Caco-2 (cell line): ENCODE measurements around the gene BLOC1S4. TPM values are rescaled to one million over a fixed set of nuclear protein-coding genes. Genes with fewer than 3 reads are reported as not detected.

ENCODE experiments used
- BruUV-seq: library from RNA; stranded (reverse); fragments of 400-500 nt; replicated peaks from 2 replicates; lab custom pipeline; 2021; lab: Mats Ljungman, UMichigan
- CTCF ChIA-PET: fragments of 300-600 bp; sonication (Branson Sonifier 250); formaldehyde crosslinking; loops from one replicate; lab custom pipeline; 2022; ENCODE audit warnings: antibody characterized with exemption; lab: Charles Lee
- POLR2A ChIA-PET: fragments of 300-600 bp; sonication (Branson Sonifier 250); formaldehyde crosslinking; loops from one replicate; lab custom pipeline; 2022; ENCODE audit warnings: antibody characterized with exemption; lab: Charles Lee
- DNase-seq, 2 experiments: peaks; one replicate each; pipeline versions ENCODE4 v3.0.0 to v3.0.0-alpha.2; 2020 to 2022
- H3K27me3 ChIP-seq: replicated peaks from 2 replicates; pipeline ENCODE4 v1.6.0; 2011; ENCODE audit warnings: low read length; ENCODE audit not compliant: control insufficient read depth, insufficient read depth
- H3K36me3 ChIP-seq: 2 replicates; pipeline ENCODE4 v1.5.1; 2011; ENCODE audit warnings: low read length; ENCODE audit not compliant: control insufficient read depth, insufficient read depth
- H3K4me1 ChIP-seq: fragments of 250-450 bp; sonication (Bioruptor Pico); 2 replicates; pipeline ENCODE4 v1.5.1; 2020; ENCODE audit warnings: mild to moderate bottlenecking
- H3K4me3 ChIP-seq: 2 replicates; pipeline ENCODE4 v1.5.1; 2011; ENCODE audit warnings: low read depth, mild to moderate bottlenecking, control low read depth, low read length
- H3K9me3 ChIP-seq: fragments of 250-450 bp; sonication (Bioruptor Pico); 2 replicates; pipeline ENCODE4 v1.5.1; 2020; ENCODE audit warnings: mild to moderate bottlenecking, moderate library complexity
- H3K27ac Mint-ChIP-seq: one replicate; pipeline ENCODE4 v1.8.0; 2022; ENCODE audit warnings: mixed read lengths; ENCODE audit not compliant: unreplicated experiment
- H3K27me3 Mint-ChIP-seq: one replicate; pipeline ENCODE4 v1.8.0; 2022; ENCODE audit warnings: mixed read lengths; ENCODE audit not compliant: insufficient read depth, unreplicated experiment
- H3K36me3 Mint-ChIP-seq: one replicate; pipeline ENCODE4 v1.8.0; 2022; ENCODE audit warnings: mild to moderate bottlenecking, mixed read lengths; ENCODE audit not compliant: insufficient read depth, unreplicated experiment
- H3K4me1 Mint-ChIP-seq: one replicate; pipeline ENCODE4 v1.8.0; 2022; ENCODE audit warnings: low read depth, mixed read lengths; ENCODE audit not compliant: unreplicated experiment
- H3K4me3 Mint-ChIP-seq: one replicate; pipeline ENCODE4 v1.8.0; 2022; ENCODE audit warnings: mild to moderate bottlenecking, moderate library complexity, mixed read lengths; ENCODE audit not compliant: unreplicated experiment
- H3K9me3 Mint-ChIP-seq: one replicate; pipeline ENCODE4 v1.8.0; 2022; ENCODE audit warnings: mixed read lengths; ENCODE audit not compliant: unreplicated experiment
- intact Hi-C: fragments of 100-400 bp; cut with micrococcal nuclease; formaldehyde crosslinking; loops from one replicate; pipeline ENCODE4 v1.10.0; 2022; ENCODE audit not compliant: unreplicated experiment
- total RNA-seq: library from RNA; stranded (reverse); gene quantifications from 2 replicates; pipeline ENCODE4 v1.2.3, GENCODE V29; 2022
- TF ChIP-seq, protein P1 (sequence below), 2 experiments: fragments of 200-600 bp in 1 of 2; IDR thresholded peaks; 1 replicate in 1 of 2; 2 replicates in 1 of 2; pipeline versions ENCODE4 v1.5.1 to v1.8.0; 2011 to 2022; ENCODE audit warnings: antibody characterized with exemption in 1 of 2, control low read depth in 1 of 2, inconsistent platforms in 1 of 2, low read depth in 1 of 2, low read length in 1 of 2, mild to moderate bottlenecking in 1 of 2, moderate library complexity in 1 of 2; ENCODE audit not compliant: insufficient read depth in 1 of 2, severe bottlenecking in 1 of 2, unreplicated experiment in 1 of 2

Gene BLOC1S4
- total RNA-seq, 1 experiment from 2014 or later = 17.2 TPM

DNA sequence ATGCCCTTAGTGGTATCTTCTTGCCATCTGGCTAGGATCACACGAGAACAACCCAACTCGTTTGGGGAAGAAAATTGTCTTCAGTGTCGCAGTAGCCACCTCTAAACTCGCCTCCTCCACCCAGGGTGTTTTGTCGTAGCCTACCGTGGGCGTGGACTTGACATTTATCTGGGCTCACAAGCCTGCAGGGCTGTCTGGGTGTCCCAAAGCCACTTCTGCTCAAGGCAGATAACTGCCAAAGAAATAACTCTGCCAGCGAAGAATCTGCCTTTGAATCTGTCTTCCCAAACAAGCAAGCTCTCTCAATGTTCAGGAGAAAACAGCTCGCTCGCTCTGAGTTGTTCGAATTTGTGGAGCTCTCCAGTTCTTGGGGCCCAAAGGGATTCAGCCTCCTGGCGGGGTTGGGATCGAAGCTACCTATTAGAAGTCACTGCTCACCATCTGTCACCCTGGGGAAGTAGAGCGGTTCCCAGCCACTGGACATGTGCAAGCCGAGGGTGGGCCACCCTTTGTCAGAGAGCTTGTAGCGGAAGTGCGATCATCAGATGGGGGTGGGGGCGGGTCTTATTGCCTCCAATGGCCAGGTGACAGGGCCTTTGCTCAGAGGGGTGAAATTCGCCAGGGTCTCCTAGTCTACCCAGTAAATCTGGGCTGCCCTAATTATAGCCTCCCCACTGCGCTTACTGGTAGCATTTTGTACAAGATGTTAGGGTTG, 14.8 kb downstream of the BLOC1S4 start:
- intact Hi-C loops = no loop called here
- no peaks in the 10 kb centered on the region for H3K9me3 ChIP-seq
- CTCF ChIA-PET = interaction anchor here (0.6 to 0.7 kb wide), 3 partner anchors 9 to 187 kb away, joined by 4 to 7 read pairs (median 5); no protein-coding TSS in a partner anchor
- H3K4me3 ChIP-seq = no peak overlapping the region
- TF ChIP-seq, protein P1, sequence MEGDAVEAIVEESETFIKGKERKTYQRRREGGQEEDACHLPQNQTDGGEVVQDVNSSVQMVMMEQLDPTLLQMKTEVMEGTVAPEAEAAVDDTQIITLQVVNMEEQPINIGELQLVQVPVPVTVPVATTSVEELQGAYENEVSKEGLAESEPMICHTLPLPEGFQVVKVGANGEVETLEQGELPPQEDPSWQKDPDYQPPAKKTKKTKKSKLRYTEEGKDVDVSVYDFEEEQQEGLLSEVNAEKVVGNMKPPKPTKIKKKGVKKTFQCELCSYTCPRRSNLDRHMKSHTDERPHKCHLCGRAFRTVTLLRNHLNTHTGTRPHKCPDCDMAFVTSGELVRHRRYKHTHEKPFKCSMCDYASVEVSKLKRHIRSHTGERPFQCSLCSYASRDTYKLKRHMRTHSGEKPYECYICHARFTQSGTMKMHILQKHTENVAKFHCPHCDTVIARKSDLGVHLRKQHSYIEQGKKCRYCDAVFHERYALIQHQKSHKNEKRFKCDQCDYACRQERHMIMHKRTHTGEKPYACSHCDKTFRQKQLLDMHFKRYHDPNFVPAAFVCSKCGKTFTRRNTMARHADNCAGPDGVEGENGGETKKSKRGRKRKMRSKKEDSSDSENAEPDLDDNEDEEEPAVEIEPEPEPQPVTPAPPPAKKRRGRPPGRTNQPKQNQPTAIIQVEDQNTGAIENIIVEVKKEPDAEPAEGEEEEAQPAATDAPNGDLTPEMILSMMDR (IDR thresholded peaks at IDR 0.05; ENCODE audit: insufficient read depth in 1 of 2, low read depth in 1 of 2, low read length in 1 of 2, severe bottlenecking in 1 of 2, unreplicated experiment in 1 of 2) = no peak
- Mint-ChIP-seq H3K36me3 (no peaks in the 10 kb centered on the region), H3K27ac (no peak overlapping the region), H3K4me1 (peaks cover 8% of the 10 kb centered on the region), H3K9me3 (no peaks in the 10 kb centered on the region), H3K4me3 (no peak overlapping the region), H3K27me3 (no peaks in the 10 kb centered on the region)
- no peaks in the 10 kb centered on the region for H3K27me3 ChIP-seq
- peaks cover 7% of the 10 kb centered on the region; the same call in 1 of the 2 replicates for H3K4me1 ChIP-seq
- BruUV-seq = no TSS peak
- POLR2A ChIA-PET = no interaction called here
- no peak for DNase-seq
- no peaks in the 10 kb centered on the region for H3K36me3 ChIP-seq

DNA sequence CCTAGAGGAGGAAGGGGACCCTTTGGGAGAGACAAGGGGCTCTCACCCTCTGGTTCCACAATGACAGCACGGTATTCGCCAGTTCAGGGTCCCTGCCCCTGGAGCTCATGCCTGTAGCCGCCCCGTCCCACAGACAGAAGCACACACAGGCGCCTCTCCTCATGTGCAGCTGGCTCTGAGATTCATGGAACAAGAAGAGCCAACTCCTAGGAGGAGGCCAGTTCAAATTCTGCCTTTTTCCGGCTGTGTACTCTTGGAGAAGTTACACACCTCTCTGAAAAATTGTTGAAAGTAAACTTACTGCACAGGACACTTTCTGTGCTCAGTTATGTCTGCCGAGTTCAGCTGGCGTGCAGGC, 15.3 kb downstream of the BLOC1S4 start:
- intact Hi-C loops = no loop called here
- H3K4me3 Mint-ChIP-seq = no peak overlapping the region
- Histone ChIP-seq H3K9me3 (no peaks in the 10 kb centered on the region), H3K36me3 (no peaks in the 10 kb centered on the region), H3K4me1 (peaks cover 7% of the 10 kb centered on the region; the same call in 1 of the 2 replicates), H3K27me3 (no peaks in the 10 kb centered on the region), H3K4me3 (no peak overlapping the region)
- H3K27ac Mint-ChIP-seq = no peak overlapping the region
- BruUV-seq = no TSS peak
- ChIA-PET CTCF (no interaction called here), POLR2A (no interaction called here)
- TF ChIP-seq, protein P1 (IDR thresholded peaks at IDR 0.05; ENCODE audit: insufficient read depth in 1 of 2, low read depth in 1 of 2, low read length in 1 of 2, severe bottlenecking in 1 of 2, unreplicated experiment in 1 of 2) = no peak
- H3K9me3 Mint-ChIP-seq = no peaks in the 10 kb centered on the region
- no peaks in the 10 kb centered on the region for H3K27me3 Mint-ChIP-seq
- DNase-seq = no peak
- H3K4me1 Mint-ChIP-seq = peaks cover 8% of the 10 kb centered on the region
- H3K36me3 Mint-ChIP-seq = no peaks in the 10 kb centered on the region

DNA sequence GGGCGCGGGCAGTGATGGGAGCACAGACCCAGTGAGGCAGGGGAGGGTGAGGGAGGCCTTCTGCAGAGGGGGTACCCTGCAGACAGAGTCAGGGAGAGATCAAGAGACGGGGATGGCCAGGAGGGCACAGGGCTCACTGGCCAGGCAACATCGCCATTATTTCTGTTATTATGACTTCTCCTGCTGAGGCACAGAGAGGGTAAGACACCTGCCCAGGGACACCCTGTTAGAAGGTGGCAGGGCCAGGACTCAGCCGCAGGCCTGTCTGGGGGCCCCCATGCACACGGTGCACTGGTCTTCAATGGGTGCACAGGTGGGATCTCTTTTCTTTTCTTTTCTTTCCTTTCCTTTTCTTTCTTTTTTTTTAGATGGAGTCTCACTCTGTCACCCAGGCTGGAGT, 15.8 kb downstream of the BLOC1S4 start:
- Mint-ChIP-seq H3K27ac (no peak overlapping the region), H3K27me3 (no peaks in the 10 kb centered on the region), H3K4me3 (no peak overlapping the region), H3K4me1 (peaks cover 8% of the 10 kb centered on the region), H3K36me3 (no peaks in the 10 kb centered on the region), H3K9me3 (no peaks in the 10 kb centered on the region)
- CTCF ChIA-PET = no interaction called here
- Histone ChIP-seq H3K36me3 (no peaks in the 10 kb centered on the region), H3K4me3 (no peak overlapping the region), H3K9me3 (no peaks in the 10 kb centered on the region), H3K27me3 (no peaks in the 10 kb centered on the region), H3K4me1 (peaks cover 7% of the 10 kb centered on the region; the same call in 1 of the 2 replicates)
- intact Hi-C loops = no loop called here
- POLR2A ChIA-PET = no interaction called here
- BruUV-seq = no TSS peak
- TF ChIP-seq, protein P1 (IDR thresholded peaks at IDR 0.05; ENCODE audit: insufficient read depth in 1 of 2, low read depth in 1 of 2, low read length in 1 of 2, severe bottlenecking in 1 of 2, unreplicated experiment in 1 of 2) = no peak
- no peak for DNase-seq
